NCI-H128 (cell line): ENCODE results near the gene DUSP8.

ENCODE experiments used
- DNase-seq: peaks from one replicate; lab custom pipeline; 2025; ENCODE audit not compliant: unreplicated experiment; lab: John Stamatoyannopoulos, UW

DUSP8 gene

DNA sequence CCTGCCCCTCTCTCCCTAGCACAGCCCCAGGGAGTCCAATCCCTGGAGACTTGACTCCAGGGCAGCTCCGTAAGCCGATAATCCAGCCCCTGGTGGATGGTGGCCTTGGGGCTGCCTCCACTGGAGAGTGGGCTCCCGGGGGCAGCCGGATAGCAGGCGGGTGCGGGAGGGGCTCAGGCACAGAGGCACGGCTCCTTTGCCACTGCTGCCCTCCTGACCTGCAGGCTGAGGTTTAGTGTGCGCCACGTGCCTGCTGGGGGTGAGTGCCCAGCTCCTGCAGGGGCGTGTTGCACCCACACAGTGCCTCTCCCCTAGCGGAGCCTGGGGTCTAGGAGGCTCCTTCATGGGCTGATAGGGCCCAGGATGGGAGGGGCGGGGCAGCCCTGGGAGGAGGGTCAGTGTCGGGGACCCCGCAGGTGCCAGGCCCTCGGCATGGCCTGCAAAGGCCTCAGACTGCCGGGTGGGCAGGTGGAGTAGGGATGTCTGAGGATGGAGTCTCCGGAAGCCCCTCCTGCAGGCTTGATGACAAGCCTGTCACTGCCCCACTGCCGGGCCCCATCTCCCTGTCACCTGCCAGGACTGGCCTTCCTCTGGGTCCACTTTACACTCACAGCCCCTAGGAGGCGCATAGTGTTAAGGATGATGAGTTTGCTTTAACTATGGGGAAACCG lies 5.6 kb downstream of the DUSP8 start:
- no peak for DNase-seq

- no peak for DNase-seq
Measured at GRCh38 chr11:1565904-1566247, 6.2 kb downstream of the DUSP8 start.

DNA sequence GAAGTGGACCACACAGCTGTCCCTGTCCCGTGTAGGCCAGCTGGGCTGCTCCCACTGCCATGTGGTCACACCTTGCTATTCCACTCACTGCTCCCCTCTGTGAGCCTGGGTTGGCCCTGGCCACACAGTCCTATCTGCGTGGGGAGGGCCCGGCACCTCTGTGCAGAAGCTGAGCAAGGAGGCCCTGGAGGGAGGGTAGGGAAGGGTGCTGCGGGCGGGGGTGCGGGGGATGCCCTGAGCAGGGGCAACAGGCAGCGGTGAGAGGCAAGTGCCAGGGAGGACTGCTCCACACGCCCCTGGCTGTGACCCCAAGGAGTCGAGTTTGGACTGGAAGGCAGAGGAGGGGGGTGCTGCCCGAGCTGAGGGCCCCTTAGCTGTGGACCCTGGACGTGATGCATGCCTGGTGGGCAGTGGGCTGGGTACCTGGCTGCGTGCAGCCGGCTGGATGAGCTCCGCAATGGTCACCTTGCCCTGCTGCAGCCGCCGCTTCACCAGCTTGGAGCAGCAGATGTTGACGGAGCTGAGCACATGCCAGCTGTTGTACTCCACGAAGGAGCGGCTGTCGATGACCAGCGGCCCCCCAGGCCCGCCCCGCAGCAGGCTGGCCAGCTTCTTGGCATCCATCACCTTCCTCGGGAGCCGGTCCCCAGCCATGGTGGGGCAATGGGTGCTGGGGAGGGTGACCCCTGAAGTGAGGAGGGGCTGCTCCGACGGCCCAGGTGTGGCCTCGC lies 6.7 kb downstream of the DUSP8 start:
- no peak for DNase-seq

GRCh38 chr11:1564535-1565172 lies 7.4 kb downstream of the DUSP8 start:
- DNase-seq = no peak

DNA sequence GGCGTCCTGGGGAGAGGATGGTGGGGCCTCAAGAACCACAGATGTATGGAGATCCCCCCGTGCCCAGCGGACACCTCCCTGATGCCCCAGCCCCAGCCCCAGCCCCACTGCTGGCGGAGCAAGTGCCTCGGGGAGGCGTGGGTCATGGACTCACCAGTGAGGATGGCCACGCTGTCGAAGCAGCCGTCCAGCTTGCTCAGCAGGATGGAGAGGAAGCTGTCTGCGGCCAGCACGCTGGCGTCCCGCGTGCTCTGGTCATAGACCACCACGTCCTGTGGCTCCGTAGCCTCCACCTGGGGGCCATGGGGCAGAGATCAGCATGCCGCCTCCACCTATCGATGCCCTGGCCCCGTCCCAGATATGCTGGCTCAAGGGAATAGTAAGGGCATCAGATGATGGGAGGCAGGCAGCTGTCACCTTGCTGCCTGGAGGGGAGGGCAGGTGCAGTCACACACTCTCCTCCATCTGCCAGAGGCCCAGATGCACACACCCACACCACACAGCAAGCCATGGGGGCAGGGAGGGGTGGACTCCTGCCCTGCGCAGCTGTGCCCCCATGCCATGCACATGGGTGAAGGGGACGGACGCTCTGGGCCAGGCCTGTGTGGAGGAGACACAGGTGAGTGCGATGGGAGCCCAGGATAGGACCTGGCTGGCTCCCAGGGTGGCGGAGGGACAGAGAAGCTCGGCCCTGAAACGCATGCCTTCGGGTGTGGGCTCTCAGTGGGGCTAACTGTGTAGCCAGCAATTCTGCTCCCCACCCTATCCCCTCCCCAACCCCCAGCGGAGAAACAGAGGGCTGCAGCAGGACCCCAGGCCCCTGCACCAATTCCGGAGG lies 8.2 kb downstream of the DUSP8 start:
- DNase-seq = no peak

DNA sequence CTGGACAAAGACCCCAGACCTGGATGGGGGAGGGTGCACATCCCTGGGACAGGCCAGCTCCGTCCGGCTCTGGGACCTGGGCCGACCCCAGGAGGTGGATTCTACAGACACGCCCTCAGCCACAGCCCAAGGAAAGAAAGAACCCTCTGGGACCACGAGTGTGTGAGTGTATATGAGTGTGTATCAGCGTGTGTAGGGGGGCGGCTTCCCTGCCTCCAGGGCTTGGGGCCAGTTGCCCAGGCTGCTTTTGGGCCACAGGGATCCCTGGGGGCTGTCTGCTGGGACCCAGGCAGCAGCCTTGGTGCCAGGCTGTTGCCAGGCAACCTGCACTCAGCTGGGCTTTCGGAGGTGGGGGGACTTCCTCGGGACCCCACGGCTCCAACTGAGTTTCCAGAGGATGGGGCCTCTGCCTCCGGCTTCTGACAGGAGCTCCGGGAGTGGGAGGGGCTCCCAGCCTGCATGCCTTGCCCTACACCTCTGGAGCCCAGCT lies 8.9 kb downstream of the DUSP8 start:
- DNase-seq = no peak

- no peak for DNase-seq
Measured at GRCh38 chr11:1562469-1563148, 9.5 kb downstream of the DUSP8 start.

GRCh38 chr11:1561955-1562354 lies 10.1 kb downstream of the DUSP8 start:
- DNase-seq = no peak

DNA sequence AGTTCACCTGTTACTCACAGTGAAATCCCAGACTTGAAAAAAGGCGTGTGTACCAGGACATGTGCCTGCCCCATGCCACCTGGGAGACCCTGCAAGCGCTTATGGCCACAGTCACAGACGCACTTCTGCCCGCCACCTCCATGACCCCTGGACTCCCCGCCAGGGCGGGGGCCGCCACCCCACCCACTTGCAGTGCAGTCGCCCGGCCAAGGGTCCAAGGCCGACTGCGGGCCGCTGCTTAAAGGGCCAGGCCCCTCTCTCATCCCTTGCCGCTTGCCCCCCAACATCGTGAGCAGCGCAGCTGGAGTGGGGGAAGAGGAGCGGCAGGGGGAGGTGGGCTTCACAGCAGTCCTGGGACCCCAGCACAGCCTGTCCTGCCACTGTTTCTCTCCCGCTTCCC lies 10.8 kb downstream of the DUSP8 start:
- DNase-seq = no peak

DNA sequence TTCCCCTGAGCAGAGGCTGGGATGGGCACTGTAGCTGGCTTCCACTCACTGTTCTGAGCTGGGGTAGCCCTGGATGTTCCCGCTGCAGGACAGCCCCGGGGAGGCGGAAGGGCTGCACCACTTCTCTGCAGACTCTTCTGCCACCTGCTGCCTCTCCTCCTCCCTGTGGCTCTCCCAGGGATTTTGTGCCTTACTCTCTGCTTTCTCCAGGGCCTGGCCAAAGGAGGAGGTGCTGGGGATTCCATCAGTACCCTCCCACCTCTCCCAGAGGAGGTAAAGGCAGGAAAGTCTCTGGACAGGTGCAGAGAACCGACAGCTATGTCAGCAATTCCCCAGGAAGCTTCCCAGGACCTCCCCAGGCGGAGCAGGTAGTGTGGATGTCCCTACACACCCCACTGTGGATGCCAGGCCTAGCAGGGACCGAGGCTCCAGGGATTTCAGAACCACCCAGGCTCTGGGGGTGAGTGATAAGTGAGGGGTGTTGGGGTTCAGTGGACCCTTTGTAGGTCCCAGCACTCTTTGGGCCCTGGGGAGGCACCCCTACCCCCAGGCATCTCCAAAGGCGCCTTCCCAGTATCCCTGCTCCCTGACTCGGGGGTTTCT lies 11.3 kb downstream of the DUSP8 start:
- no peak for DNase-seq

DNA sequence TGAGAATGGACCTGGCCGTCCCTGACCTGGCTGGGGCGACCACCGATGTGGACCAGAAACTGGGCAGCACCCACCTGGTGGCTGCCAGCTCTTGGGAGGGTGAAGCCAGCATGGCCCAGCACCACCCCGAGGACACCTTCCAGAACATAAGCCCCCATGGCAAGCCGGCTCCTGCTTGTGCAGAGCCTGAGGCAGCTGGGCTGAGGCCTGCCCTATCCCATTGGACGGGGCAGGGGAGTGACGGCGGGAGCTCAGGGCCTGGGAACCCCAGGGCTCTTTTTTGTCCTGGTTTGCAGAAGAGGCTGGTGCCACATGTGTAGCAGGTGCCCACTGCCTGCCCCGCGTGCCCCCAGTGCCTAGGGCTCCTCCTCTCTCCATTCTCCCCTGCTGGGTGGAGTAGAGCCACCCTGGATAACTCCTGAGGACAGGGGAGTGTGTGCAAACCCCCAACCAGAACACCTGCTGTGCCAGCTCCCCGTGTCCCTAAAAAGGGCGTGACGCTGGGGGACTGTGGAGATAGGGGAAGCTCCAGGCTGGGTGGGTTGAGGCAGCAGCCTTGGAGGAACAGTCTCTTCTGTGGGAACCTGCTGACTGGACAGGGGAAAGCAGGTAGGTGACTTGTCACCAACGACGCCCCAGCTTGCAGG lies 11.9 kb downstream of the DUSP8 start:
- DNase-seq = no peak

DNA sequence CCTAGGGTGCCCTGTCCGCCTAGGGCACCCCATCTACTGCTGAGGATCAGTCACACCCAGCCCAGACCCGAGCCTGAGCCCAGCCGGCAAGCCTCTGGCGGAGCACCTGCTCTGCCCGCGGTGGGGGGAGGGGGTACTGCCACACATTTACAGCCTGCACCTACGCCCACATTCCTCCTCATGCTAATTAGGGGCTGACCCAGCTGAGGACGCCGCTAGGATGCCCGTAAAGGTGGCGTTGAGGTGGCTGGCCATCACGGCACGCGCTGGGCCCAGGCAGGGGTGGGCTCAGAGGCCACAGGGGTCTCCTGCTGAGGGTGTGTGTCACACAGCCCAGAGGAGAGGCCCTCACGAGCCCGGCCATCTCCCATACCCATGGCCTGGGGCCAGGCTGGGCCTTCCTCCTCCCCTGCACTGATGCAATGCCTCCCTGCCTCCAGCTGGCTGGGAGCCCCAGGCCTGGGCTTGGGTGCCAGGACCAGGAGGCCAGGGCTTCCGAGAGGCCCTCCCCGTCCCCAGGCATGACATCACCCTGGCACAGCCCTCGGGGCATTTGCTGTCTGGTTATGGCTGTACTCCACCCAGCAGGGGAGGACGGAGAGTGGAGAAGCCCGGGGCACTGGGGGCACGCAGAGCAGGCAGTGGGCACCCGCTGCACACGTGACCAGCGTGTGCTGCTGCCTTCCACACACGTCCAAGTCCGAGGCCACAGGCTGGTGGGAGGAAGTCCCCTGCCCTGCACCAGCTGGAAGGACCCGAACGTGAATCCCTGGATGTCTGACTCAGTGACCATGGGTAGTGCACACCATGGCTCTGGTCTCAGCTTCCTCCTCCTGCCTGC lies 12.7 kb downstream of the DUSP8 start:
- DNase-seq = no peak

DNA sequence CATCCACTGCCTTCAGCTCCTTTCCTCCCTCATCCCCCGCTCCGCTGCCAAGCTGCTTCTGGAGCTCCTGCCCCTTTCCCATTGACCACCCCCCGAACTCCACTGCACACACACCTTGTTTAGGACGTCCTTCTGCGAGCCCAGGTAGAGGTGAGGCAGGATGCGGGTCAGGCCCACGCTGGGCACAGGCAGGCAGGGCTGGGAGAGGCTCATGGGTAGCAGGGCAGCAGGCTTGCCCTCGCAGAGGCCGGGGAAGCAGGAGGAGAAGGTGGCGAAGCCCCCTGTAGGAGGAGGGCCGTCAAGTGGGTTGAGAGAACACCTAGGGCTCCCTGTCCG lies 13.3 kb downstream of the DUSP8 start:
- no peak for DNase-seq

- no peak for DNase-seq
Measured at GRCh38 chr11:1557904-1558774, 13.9 kb downstream of the DUSP8 start.

- no peak for DNase-seq
Measured at GRCh38 chr11:1557051-1557884, 14.8 kb downstream of the DUSP8 start.

DNA sequence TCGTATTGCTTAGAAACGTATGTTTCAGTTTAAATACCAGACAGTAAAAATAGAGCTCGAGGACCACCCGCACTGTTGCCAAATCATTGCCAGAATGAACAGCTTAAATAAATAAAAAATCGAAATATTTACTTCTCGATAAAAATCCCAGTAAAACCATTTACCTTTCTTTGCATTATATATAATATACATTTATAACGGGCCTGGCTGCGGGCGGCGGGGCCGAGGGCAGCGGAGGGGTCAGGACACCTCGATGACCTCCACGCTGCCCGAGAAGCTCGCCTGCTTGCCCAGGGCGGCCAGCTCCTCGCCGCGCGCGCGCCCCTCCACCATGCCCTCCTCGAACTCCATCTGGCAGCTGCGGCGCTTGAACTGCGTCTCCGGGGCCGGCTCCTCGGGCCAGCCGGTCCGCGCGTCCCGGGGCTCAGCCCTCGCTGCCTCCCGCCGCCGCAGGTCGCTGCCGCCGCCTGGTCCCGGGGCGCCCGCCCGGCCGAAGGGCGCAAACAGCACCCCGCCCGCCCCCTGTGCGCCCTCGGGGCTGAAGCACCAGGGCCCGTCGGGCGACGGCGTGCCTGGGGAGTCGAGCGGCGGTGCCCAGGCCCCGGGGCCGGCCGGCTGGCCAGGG lies 15.7 kb downstream of the DUSP8 start:
- DNase-seq = no peak

GRCh38 chr11:1555713-1556153 lies 16.3 kb downstream of the DUSP8 start:
- DNase-seq = no peak
